K562 (cell line): ENCODE data around the gene TGFA. TPM values are rescaled to one million over a fixed set of nuclear protein-coding genes. Genes with fewer than 3 reads are reported as not detected.

Experiments
- ATAC-seq: fragments of 200-7000 bp; cut with Tn5 transposase; 3 replicates; pipeline ENCODE4 v1.9.1; 2020; ENCODE audit warnings: moderate library complexity
- BruUV-seq: library from RNA; stranded (reverse); fragments of 400-500 nt; replicated peaks from 2 replicates; lab custom pipeline; 2021; lab: Mats Ljungman, UMichigan
- CTCF ChIA-PET: fragments of 300-600 bp; formaldehyde crosslinking; extraction: SDS; loops from one replicate; lab custom pipeline; 2021; ENCODE audit warnings: low intra/inter-chr PET ratio; lab: Yijun Ruan, JAX
- POLR2A ChIA-PET: fragments of 300-600, 350-650 bp; sonication (Branson Sonifier 250); formaldehyde crosslinking; extraction: SDS; loops from one replicate; lab custom pipeline; 2021; ENCODE audit warnings: antibody characterized with exemption, inconsistent platforms; lab: Yijun Ruan, JAX
- DNase-seq, 4 experiments: peaks; one replicate each; pipeline versions ENCODE4 v3.0.0 to v3.0.0-alpha.2; 2011 to 2018; ENCODE audit warnings: low spot score in 3 of 4, mixed read lengths in 3 of 4; ENCODE audit errors: extremely low read depth in 1 of 4
- FAIRE-seq: peaks from 2 replicates; lab custom pipeline; 2011; peaks lifted over from hg19 to GRCh38; lab: Jason Lieb, UNC
- H2AFZ ChIP-seq: 2 replicates; pipeline ENCODE4 v1.6.0; 2011; ENCODE audit warnings: low read depth, low read length, control low read depth, inconsistent platforms
- H3K27ac ChIP-seq: fragments of 200-600 bp; 3 replicates; pipeline ENCODE4 v1.8.0; 2011; ENCODE audit warnings: low read depth, mild to moderate bottlenecking, control low read depth, inconsistent platforms, low read length, moderate library complexity, mixed read lengths; ENCODE audit errors: extremely low read depth
- H3K27me3 ChIP-seq, 2 experiments: fragments of 300-600 bp in 1 of 2; 2 replicates in 1 of 2; 3 replicates in 1 of 2; pipeline versions ENCODE4 v1.6.0 to v1.8.0; 2011; ENCODE audit warnings: inconsistent platforms in 2 of 2, low read length in 2 of 2, mild to moderate bottlenecking in 1 of 2, mixed read lengths in 1 of 2, moderate library complexity in 1 of 2; ENCODE audit not compliant: control insufficient read depth in 2 of 2, insufficient read depth in 2 of 2
- H3K36me3 ChIP-seq: fragments of 300-600 bp; 3 replicates; pipeline ENCODE4 v1.8.0; 2011; ENCODE audit warnings: mild to moderate bottlenecking, low read length, inconsistent platforms; ENCODE audit not compliant: control insufficient read depth, insufficient read depth
- H3K4me1 ChIP-seq, 2 experiments: fragments of 200-600 bp in 1 of 2; replicated peaks in 1 of 2; 2 replicates in 1 of 2; 3 replicates in 1 of 2; pipeline versions ENCODE4 v1.5.1 to v1.8.0; 2011; ENCODE audit warnings: inconsistent platforms in 2 of 2, low read length in 2 of 2, mild to moderate bottlenecking in 1 of 2, mixed read lengths in 1 of 2, moderate library complexity in 1 of 2; ENCODE audit not compliant: control insufficient read depth in 2 of 2, insufficient read depth in 2 of 2
- H3K4me2 ChIP-seq: 2 replicates; pipeline ENCODE4 v1.6.1; 2011; ENCODE audit warnings: low read length, control low read depth, inconsistent platforms, mixed read lengths; ENCODE audit not compliant: insufficient read depth
- H3K4me3 ChIP-seq: fragments of 200-600 bp; sonication (generic), shearing (Covaris generic); 2 replicates; pipeline ENCODE4 v1.5.1; 2016; ENCODE audit warnings: control low read depth, inconsistent platforms
- H3K79me2 ChIP-seq: fragments of 200-600 bp; 3 replicates; pipeline ENCODE4 v1.8.0; 2011; ENCODE audit warnings: low read length, inconsistent platforms; ENCODE audit not compliant: control insufficient read depth, insufficient read depth
- H3K9ac ChIP-seq, 2 experiments: 2 replicates each; pipeline versions ENCODE4 v1.6.0 to v1.6.1; 2011; ENCODE audit warnings: low read depth in 2 of 2, low read length in 2 of 2, control low read depth in 1 of 2, inconsistent platforms in 1 of 2, mild to moderate bottlenecking in 1 of 2, mixed read lengths in 1 of 2; ENCODE audit not compliant: insufficient read depth in 1 of 2
- H3K9me1 ChIP-seq: one replicate; pipeline ENCODE4 v1.6.0; 2011; ENCODE audit warnings: inconsistent platforms, mild to moderate bottlenecking, low read length, moderate library complexity; ENCODE audit not compliant: control insufficient read depth, insufficient read depth
- H3K9me3 ChIP-seq: replicated peaks from 2 replicates; pipeline ENCODE4 v1.5.1; 2011; ENCODE audit warnings: low read depth, low read length, inconsistent platforms; ENCODE audit not compliant: control insufficient read depth, insufficient read depth
- H4K20me1 ChIP-seq: replicated peaks from 2 replicates; pipeline ENCODE4 v1.6.1; 2011; ENCODE audit warnings: low read length, inconsistent platforms, mixed read lengths; ENCODE audit not compliant: control insufficient read depth, insufficient read depth
- ATF2 ChIP-seq: sonication (generic); formaldehyde crosslinking; IDR thresholded peaks from 2 replicates; pipeline ENCODE4 v1.8.1; 2022; ENCODE audit warnings: missing genetic modification reagents
- KLF6 ChIP-seq: fragments of 250-450 bp; sonication (Bioruptor Pico); IDR thresholded peaks from 2 replicates; pipeline ENCODE4 v1.4.0; 2020; ENCODE audit warnings: mild to moderate bottlenecking, moderate library complexity, borderline replicate concordance
- MBD2 ChIP-seq: sonication (generic); IDR thresholded peaks from 2 replicates; pipeline ENCODE4 v1.6.1; 2016; ENCODE audit warnings: low read depth, borderline replicate concordance
- NFIC ChIP-seq: fragments of 450-650 bp; IDR thresholded peaks from 2 replicates; pipeline ENCODE4 v1.6.1; 2017; ENCODE audit warnings: mild to moderate bottlenecking, inconsistent platforms
- TCF7L2 ChIP-seq: fragments of 150-350 bp; IDR thresholded peaks from 2 replicates; pipeline ENCODE4 v1.6.1; 2016; ENCODE audit warnings: low read depth, mild to moderate bottlenecking, low read length, moderate library complexity
- THRB ChIP-seq: fragments of 450-650 bp; formaldehyde crosslinking; conservative IDR thresholded peaks from 2 replicates; pipeline ENCODE4 v1.4.0; 2022; ENCODE audit warnings: mild to moderate bottlenecking, missing genetic modification characterization
- YBX1 ChIP-seq: fragments of 450-650 bp; IDR thresholded peaks from 2 replicates; pipeline ENCODE4 v1.7.1; 2016; ENCODE audit warnings: mild to moderate bottlenecking
- ZNF311 ChIP-seq: fragments of 250-450 bp; sonication (Bioruptor Pico); IDR thresholded peaks from 2 replicates; pipeline ENCODE4 v1.4.0; 2020; ENCODE audit warnings: mild to moderate bottlenecking, moderate library complexity
- ZNF57 ChIP-seq: fragments of 450-650 bp; formaldehyde crosslinking; IDR thresholded peaks from 2 replicates; pipeline ENCODE4 v1.4.0; 2020; ENCODE audit warnings: mild to moderate bottlenecking, moderate library complexity
- WGBS: fragments of 100-300 bp; shearing (Covaris generic); methylation state at CpG from one replicate; pipeline ENCODE4 v1.1.6; 2016; ENCODE audit warnings: low coverage, mixed read lengths; ENCODE audit not compliant: insufficient coverage; ENCODE audit errors: missing lambda C conversion rate; 5-methylcytosine and 5-hydroxymethylcytosine counted together
- in situ Hi-C: fragments of 300-500 bp; cut with MboI; formaldehyde crosslinking; loops from 4 replicates; pipeline ENCODE4 v1.15.0; 2018; ENCODE audit warnings: inconsistent platforms, mixed read lengths
- intact Hi-C: fragments of 100-400 bp; cut with micrococcal nuclease; formaldehyde crosslinking; loops from 2 replicates; pipeline ENCODE4 v1.14.2; 2022
- polyA plus RNA-seq, 8 experiments: library from polyadenylated mRNA; depleted of rRNA in 4 of 8; stranded (reverse) in 5 of 8; unstranded in 3 of 8; fragments of >200 nt; fragmentation: Nextera tagmentation in 2 of 8; fragmentation: Illumina TruSeq in 1 of 8; extraction: Ambion mirVana in 2 of 8; extraction: Trizol in 1 of 8; gene quantifications; 2 replicates each; pipeline versions ENCODE4 v1.2.1 to v1.2.3, GENCODE V29; 2011 to 2014; ENCODE audit warnings: inconsistent platforms in 1 of 8, missing spikeins in 1 of 8
- total RNA-seq, 7 experiments: library from RNA; depleted of rRNA in 6 of 7; stranded (reverse); fragments of >200 nt in 6 of 7; fragmentation: Illumina TruSeq in 2 of 7; extraction: Trizol in 2 of 7; gene quantifications; 2 replicates each; pipeline versions ENCODE4 v1.2.1 to v1.2.3, GENCODE V29; 2011 to 2021; ENCODE audit warnings: low replicate concordance in 1 of 7

Gene TGFA
- total and polyA plus RNA-seq, 9 of the 15 experiments (the other 6 are each of a cell fraction or from before 2014, with no cell fraction given) = not detected

- BruUV-seq = no TSS peak
- in situ Hi-C loops = no loop called here
These were observed 142.0 kb downstream of the TGFA start for GRCh38 chr2:70411483-70412125.

More at GRCh38 chr2:70411483-70412125, 142.0 kb downstream of the TGFA start:
- Histone ChIP-seq H3K4me3 (no peak overlapping the region), H3K79me2 (no peaks in the 10 kb centered on the region), H3K9me1 (no peaks in the 10 kb centered on the region), H3K36me3 (no peaks in the 10 kb centered on the region), H4K20me1 (no peaks in the 10 kb centered on the region), H2AFZ (no peak overlapping the region), H3K27me3 (peaks cover 20 to 25% of the 10 kb centered on the region in 2 experiments; a peak in 4 of 5 replicates), H3K9ac (no peak overlapping the region), H3K9me3 (no peaks in the 10 kb centered on the region), H3K27ac (no peak overlapping the region), H3K4me1 (no peaks in the 10 kb centered on the region), H3K4me2 (no peak overlapping the region)
- ChIA-PET POLR2A (interaction anchor here (0.6 kb wide), 2 partner anchors 12 to 1644 kb away, joined by 3 read pairs; no protein-coding TSS in a partner anchor), CTCF (no interaction called here)
- ATAC-seq (peak; percentile 55; the same call in 2 of the 3 replicates), FAIRE-seq (no peak), DNase-seq (no peak)
- WGBS = 3% methylated on average over 6 of the region's 6 CpGs
- TF ChIP-seq MBD2 = no peak
- no peak for TF ChIP-seq KLF6 (CRISPR knock-in tag)
- no peak for TF ChIP-seq THRB
- TF ChIP-seq NFIC = no peak
- no peak for TF ChIP-seq TCF7L2
- no peak for TF ChIP-seq ZNF311 (CRISPR knock-in tag)
- TF ChIP-seq YBX1 = no peak
- no peak for TF ChIP-seq ZNF57 (CRISPR knock-in tag)
- TF ChIP-seq ATF2 (CRISPR knock-in tag) = no peak
- intact Hi-C loops = no loop called here
